Type B pancreatic cell (in vitro differentiated cells): ENCODE measurements around the gene MGAT1. TPM values are rescaled to one million over a fixed set of nuclear protein-coding genes. Genes with fewer than 3 reads are reported as not detected.
"Not testable (repeated sequence)": the region's sequence is repeated elsewhere in the genome, so short reads cannot be mapped to it uniquely, and the experiment has no call there.

Source experiments
- DNase-seq: peaks from one replicate; pipeline ENCODE4 v3.0.0; 2021; ENCODE audit warnings: mixed read lengths; ENCODE audit not compliant: unreplicated experiment; ENCODE audit errors: extremely low spot score
- H3K27ac Mint-ChIP-seq: 2 replicates; pipeline ENCODE4 v1.8.0; 2021; ENCODE audit warnings: mild to moderate bottlenecking, mixed read lengths
- H3K27me3 Mint-ChIP-seq: 2 replicates; pipeline ENCODE4 v1.8.0; 2021; ENCODE audit warnings: mixed read lengths
- H3K36me3 Mint-ChIP-seq: 2 replicates; pipeline ENCODE4 v1.8.0; 2021; ENCODE audit warnings: mixed read lengths
- H3K4me1 Mint-ChIP-seq: one replicate; pipeline ENCODE4 v1.8.0; 2021; ENCODE audit warnings: mixed read lengths; ENCODE audit not compliant: unreplicated experiment
- H3K4me3 Mint-ChIP-seq: 2 replicates; pipeline ENCODE4 v1.8.0; 2021; ENCODE audit warnings: mild to moderate bottlenecking, mixed read lengths
- H3K9me3 Mint-ChIP-seq: 2 replicates; pipeline ENCODE4 v1.8.0; 2021; ENCODE audit warnings: mixed read lengths
- total RNA-seq: library from RNA; stranded (reverse); gene quantifications from 2 replicates; pipeline ENCODE4 v1.2.1, GENCODE V29; 2021; ENCODE audit warnings: low replicate concordance
- TF ChIP-seq, protein P1 (sequence below): fragments of 200-600 bp; sonication (generic); conservative IDR thresholded peaks from 2 replicates; pipeline ENCODE4 v1.5.0; 2021; ENCODE audit warnings: antibody characterized with exemption, mild to moderate bottlenecking

The MGAT1 gene
- total RNA-seq, 1 donor from 2014 or later: 74.8 TPM

DNA sequence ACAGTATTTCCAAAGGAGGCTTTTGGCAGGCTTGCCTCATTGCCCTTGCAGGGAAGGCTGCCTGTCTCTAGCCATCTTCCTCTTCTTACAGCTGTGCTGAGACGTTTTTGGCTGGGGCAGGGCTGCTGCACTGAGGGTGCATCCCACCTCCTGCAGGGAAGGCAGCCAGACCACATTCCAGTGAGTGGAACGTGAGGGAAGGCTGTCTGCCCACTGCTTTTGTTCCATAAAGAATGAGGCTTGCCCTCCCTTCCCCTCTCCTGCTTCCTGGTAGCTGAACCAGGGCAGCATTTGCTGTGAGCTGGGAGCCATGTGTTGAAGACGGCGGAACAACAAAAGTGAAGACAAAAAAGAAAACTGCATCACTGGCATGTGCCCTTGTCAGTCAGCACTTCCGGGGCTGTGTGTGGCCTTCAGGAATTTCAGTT lies 16.8 kb downstream of the MGAT1 start:
- peak; percentile 72 for DNase-seq
- Mint-ChIP-seq H3K36me3 (peaks cover 3% of the 10 kb centered on the region), H3K4me3 (peak overlapping the region; percentile 76), H3K27me3 (no peaks in the 10 kb centered on the region), H3K9me3 (no peaks in the 10 kb centered on the region), H3K4me1 (peaks cover 30% of the 10 kb centered on the region), H3K27ac (peak overlapping the region; percentile 99)
- TF ChIP-seq, protein P1, sequence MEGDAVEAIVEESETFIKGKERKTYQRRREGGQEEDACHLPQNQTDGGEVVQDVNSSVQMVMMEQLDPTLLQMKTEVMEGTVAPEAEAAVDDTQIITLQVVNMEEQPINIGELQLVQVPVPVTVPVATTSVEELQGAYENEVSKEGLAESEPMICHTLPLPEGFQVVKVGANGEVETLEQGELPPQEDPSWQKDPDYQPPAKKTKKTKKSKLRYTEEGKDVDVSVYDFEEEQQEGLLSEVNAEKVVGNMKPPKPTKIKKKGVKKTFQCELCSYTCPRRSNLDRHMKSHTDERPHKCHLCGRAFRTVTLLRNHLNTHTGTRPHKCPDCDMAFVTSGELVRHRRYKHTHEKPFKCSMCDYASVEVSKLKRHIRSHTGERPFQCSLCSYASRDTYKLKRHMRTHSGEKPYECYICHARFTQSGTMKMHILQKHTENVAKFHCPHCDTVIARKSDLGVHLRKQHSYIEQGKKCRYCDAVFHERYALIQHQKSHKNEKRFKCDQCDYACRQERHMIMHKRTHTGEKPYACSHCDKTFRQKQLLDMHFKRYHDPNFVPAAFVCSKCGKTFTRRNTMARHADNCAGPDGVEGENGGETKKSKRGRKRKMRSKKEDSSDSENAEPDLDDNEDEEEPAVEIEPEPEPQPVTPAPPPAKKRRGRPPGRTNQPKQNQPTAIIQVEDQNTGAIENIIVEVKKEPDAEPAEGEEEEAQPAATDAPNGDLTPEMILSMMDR: no peak

DNA sequence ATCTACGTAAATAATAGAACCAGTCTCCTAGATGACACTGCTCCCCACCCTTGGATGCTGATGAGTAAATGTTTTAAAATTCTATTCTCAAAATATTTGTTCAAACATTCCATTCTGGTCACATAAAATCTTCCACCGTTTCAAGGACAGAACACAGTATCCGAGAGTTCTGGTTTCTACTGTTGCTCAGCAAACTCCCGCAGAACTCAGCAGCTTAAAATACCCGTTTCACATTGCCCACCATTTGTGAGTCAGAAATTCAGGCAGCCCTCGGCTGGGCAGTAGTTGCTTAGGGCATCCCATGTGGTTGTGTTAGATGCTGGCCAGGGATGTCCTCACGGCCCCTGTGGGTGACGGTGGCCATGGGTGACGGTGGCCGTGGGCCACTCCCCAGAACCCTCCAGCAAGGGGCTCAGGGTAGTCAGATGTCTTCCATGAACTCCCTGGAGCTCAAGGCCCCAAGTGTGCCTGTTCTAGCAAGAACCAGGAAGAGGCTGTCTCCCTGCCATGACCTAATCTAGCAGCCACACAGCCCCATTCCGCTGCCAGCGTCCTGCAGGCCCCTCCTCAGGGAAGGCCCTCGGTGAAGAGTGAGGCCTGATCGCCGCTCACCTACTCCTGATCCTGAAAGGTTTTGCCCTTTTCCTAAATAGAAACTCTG lies 17.4 kb downstream of the MGAT1 start:
- Mint-ChIP-seq H3K4me3 (peak overlapping the region; percentile 76), H3K9me3 (no peaks in the 10 kb centered on the region), H3K36me3 (peaks cover 1% of the 10 kb centered on the region), H3K4me1 (peaks cover 30% of the 10 kb centered on the region), H3K27ac (peak overlapping the region; percentile 99), H3K27me3 (no peaks in the 10 kb centered on the region)
- DNase-seq: no peak
- TF ChIP-seq, protein P1: no peak

DNA sequence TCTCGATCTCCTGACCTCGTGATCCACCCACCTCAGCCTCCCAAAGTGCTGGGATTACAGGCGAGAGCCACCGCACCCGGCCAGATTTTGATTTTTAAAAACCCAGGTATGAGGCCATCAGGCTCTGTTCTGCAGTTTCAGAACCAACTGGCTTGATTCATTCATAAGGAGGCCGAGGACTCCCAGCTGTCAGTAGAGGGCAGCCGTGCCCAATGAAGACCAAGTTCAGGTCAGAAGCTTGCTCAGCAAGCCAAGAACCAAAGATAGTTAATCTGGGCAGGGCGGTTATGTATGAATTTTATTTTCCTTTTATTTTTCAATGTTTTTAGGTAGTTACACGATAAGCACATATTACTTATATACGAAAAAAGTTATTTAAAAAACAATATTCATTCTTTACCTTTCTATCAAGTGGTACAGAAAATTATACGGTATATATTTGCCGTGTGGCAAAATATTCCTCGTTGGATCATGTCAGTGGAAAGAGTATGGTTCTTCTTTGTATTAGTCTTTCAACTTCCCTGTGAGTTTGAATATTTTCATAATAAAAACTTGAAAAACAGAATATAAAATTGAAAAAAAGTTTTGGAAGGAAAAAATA lies 18.0 kb downstream of the MGAT1 start:
- H3K4me1 Mint-ChIP-seq: peaks cover 30% of the 10 kb centered on the region
- H3K9me3 Mint-ChIP-seq: no peaks in the 10 kb centered on the region
- peak overlapping the region; percentile 99 for H3K27ac Mint-ChIP-seq
- peak; percentile 72 for DNase-seq
- H3K36me3 Mint-ChIP-seq: no peaks in the 10 kb centered on the region
- H3K27me3 Mint-ChIP-seq: peaks cover 4% of the 10 kb centered on the region
- H3K4me3 Mint-ChIP-seq: no peak overlapping the region
- TF ChIP-seq, protein P1: peak; percentile 76

DNA sequence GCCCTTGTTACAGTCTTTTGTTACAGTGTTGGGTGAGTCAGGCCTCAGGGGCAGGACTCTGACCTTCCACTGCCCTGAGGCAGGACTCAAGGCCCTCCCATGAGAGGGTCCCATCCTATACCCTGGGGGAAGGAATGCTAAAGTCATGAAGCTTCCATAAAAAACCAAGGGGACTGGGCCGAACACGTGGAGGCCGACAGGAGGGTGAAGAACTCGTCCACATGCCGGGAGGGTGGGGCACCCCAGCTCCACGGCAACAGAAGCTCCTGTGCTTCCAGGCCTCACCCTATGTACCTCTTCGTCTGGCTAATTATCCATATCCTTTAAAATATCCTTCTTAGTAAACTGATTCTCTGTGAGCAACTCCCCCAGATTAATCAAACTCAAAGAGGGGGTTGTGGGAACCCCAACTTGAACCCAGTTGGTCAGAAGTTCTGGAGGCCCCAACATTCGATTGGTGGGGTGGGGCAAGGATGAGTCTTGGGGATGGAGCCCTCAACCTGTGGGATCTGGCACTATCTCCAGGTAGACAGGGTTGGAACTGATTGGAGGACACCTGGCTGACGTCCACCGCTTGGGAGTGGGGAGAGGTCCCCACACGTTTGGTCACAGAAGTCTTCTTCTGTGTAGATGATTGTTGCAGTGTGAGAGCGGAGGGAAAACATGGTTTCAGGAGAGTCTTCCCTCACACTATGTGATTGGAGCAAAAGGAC lies 19.1 kb downstream of the MGAT1 start:
- TF ChIP-seq, protein P1: no peak
- Mint-ChIP-seq H3K4me3 (no peak overlapping the region), H3K36me3 (no peaks in the 10 kb centered on the region), H3K9me3 (no peaks in the 10 kb centered on the region), H3K4me1 (peaks cover 30% of the 10 kb centered on the region), H3K27me3 (peaks cover 4% of the 10 kb centered on the region), H3K27ac (no peak overlapping the region)
- DNase-seq: no peak

DNA sequence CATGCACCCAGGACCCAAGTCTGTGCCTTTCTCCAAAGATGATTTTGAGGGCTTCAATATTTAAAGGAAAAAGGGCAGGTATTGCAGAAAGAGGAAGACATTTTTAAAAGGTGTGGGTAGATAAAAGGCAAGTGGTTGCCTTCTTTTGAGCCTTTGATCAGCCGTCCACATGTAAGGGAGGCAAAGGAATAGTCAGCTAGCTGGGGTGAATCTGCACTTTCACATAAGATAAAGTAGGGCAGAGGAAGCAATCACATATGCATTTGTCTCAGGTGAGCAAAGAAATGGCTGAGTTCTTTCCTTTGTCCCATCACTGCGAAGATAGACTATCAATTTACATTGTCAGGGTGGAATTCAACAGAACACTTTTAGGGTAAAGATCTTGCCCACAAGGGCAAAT lies 19.9 kb downstream of the MGAT1 start:
- DNase-seq: no peak
- TF ChIP-seq, protein P1: no peak
- no peaks in the 10 kb centered on the region for H3K36me3 Mint-ChIP-seq
- H3K4me1 Mint-ChIP-seq: peaks cover 30% of the 10 kb centered on the region
- H3K27me3 Mint-ChIP-seq: peaks cover 4% of the 10 kb centered on the region
- H3K27ac Mint-ChIP-seq: no peak overlapping the region
- no peak overlapping the region for H3K4me3 Mint-ChIP-seq
- no peaks in the 10 kb centered on the region for H3K9me3 Mint-ChIP-seq

DNA sequence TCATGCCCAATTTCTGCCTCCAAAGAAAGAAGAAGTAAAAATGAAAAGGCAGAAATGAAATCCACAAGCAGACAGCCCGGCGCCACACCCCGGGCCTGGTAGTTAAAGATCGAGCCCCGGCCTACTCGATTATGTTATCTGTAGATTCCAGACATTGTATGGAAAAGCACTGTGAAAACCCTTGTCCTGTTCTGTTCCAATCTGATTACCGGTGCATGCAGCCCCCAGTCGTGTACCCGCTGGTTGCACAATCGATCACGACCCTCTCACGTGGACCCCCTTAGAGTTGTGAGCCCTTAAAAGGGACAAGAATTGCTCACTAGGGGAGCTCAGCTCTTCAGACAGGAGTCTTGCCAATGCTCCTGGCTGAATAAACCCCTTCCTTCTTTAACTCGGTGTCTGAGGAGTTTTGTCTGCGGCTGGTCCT lies 20.7 kb downstream of the MGAT1 start:
- H3K9me3 Mint-ChIP-seq, H3K27me3 Mint-ChIP-seq, DNase-seq, H3K36me3 Mint-ChIP-seq, H3K4me3 Mint-ChIP-seq, H3K27ac Mint-ChIP-seq: not testable (repeated sequence)
- H3K4me1 Mint-ChIP-seq: peaks cover 25% of the 10 kb centered on the region
